ENCODE data around the gene ZNF614.
"Not testable (repeated sequence)": the region's sequence is repeated elsewhere in the genome, so short reads cannot be mapped to it uniquely, and the experiment has no call there.

ZNF614 gene

DNA sequence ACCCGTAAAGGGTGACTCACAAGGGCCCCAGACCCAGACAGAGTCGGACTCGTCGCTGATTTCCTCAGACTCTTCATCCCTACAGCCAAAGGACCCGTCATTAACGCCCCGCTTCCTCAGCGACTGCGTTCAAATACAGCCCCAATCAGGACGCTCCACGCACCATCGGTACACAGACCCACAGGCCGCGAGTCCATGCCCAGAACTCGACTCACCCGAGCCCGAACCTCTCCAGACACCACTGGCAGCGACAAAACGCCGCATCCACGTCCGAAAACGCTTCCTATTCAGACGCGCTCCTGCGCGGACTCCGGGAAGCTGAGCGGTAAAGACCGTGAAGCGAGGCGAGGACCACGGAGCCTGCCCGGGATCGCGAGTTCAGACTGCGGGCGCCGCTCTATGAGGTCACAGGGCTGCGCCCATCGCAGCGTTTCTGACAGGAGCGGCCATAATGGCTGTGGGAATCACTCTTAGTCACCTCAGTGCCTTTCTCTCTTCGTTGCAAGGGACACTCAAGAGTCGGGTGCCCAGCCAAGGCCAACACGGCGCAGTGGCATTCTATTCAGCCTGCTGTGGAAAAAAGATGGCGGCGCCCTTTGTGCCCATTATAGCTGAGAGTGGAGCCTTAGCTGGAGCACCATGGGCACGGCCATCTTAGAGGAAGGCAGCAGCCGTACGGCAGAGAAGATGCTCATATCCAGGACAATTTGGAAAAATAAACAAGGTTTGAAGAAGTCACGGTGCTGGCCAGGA is at the start of gene ZNF614:
Gene ZNF614 (minus strand): TSS at position 353 of the 753 bp plus-strand sequence. CDS start 2,634 bp downstream, outside the sequence.
- Histone ChIP-seq H3K27me3 (ENCODE audit: control insufficient read depth in 1 of 2, insufficient read depth in 2 of 2, low read length in 2 of 2) (no peaks in the 10 kb centered on the region), H3K4me3 (ENCODE audit: low read depth in 1 of 2, low read length in 2 of 2) (peak within 1 kb of the TSS; percentile 80 to 97), H3K9ac (ENCODE audit: low read depth in 1 of 2, low read length in 2 of 2) (peak within 1 kb of the TSS; percentile 79 to 94), H3K36me3 (ENCODE audit: control insufficient read depth in 1 of 2, insufficient read depth in 2 of 2, low read length in 2 of 2) (peaks cover 26 to 30% of the 10 kb centered on the region in 2 donors), H3K27ac (ENCODE audit: low read depth, low read length) (peak within 1 kb of the TSS; percentile 91), H3K9me3 (ENCODE audit: control insufficient read depth in 1 of 2, low read length in 2 of 2) (peaks cover 37 to 68% of the 10 kb centered on the region in 2 donors), H3K4me1 (ENCODE audit: control insufficient read depth in 1 of 2, insufficient read depth in 2 of 2, low read length in 2 of 2) (peaks cover 9 to 12% of the 10 kb centered on the region in 2 donors)

DNA sequence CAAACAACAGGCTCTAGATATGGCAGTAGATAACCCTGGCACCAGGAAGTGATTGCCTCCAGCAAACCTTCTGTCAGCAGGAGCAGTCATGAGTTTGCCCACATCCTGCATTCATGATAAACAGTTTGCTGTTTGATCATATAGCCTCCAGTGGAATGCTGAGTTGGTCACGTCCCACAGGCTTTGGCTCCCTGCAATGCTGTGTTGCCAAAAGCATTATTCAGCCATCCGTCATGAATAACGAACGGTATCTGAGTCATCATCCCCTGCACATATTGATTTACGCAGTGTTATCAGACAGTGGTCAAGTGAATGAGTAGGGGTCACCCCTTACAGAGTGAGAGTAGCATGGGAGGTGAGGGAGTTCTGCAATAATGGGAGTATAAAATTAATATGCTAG is 42.3 kb upstream of the ZNF614 start:
- Histone ChIP-seq H3K4me1 (ENCODE audit: control insufficient read depth in 1 of 2, insufficient read depth in 2 of 2, low read length in 2 of 2) (no peaks in the 10 kb centered on the region), H3K4me3 (ENCODE audit: low read depth in 1 of 2, low read length in 2 of 2) (peak overlapping the region; percentile 33 to 44), H3K36me3 (ENCODE audit: control insufficient read depth in 1 of 2, insufficient read depth in 2 of 2, low read length in 2 of 2) (peaks cover 66 to 91% of the 10 kb centered on the region in 2 donors), H3K27me3 (ENCODE audit: control insufficient read depth in 1 of 2, insufficient read depth in 2 of 2, low read length in 2 of 2) (no peaks in the 10 kb centered on the region), H3K9me3 (ENCODE audit: control insufficient read depth in 1 of 2, low read length in 2 of 2) (peaks cover 70 to 85% of the 10 kb centered on the region in 2 donors), H3K27ac (ENCODE audit: low read depth, low read length) (no peak overlapping the region), H3K9ac (ENCODE audit: low read depth in 1 of 2, low read length in 2 of 2) (no peak overlapping the region)

DNA sequence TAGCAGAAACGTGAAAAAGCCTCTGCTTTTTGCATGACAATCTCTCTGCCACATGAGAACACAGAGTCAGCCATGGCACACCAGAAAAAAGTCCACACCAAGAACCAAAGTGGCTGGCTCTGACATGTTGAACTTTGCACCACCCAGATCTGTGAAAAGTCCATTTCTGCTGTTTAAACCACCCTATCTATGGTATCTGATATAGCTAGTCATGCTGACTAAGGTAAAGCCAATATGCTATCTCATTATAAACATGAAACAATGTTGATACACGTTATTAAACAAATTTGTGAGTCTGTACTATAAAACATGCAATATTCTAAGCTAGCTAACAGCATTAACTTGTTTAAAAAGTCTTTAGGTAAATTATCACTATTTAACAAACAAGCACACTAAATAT is 41.5 kb upstream of the ZNF614 start:
- Histone ChIP-seq H3K27me3 (ENCODE audit: control insufficient read depth in 1 of 2, insufficient read depth in 2 of 2, low read length in 2 of 2) (no peaks in the 10 kb centered on the region), H3K36me3 (ENCODE audit: control insufficient read depth in 1 of 2, insufficient read depth in 2 of 2, low read length in 2 of 2) (peaks cover 66 to 88% of the 10 kb centered on the region in 2 donors), H3K9me3 (ENCODE audit: control insufficient read depth in 1 of 2, low read length in 2 of 2) (peaks cover 70 to 85% of the 10 kb centered on the region in 2 donors), H3K4me1 (ENCODE audit: control insufficient read depth in 1 of 2, insufficient read depth in 2 of 2, low read length in 2 of 2) (no peaks in the 10 kb centered on the region), H3K4me3 (ENCODE audit: low read depth in 1 of 2, low read length in 2 of 2) (peak overlapping the region in 1 of 2 donors; percentile 18), H3K9ac (ENCODE audit: low read depth in 1 of 2, low read length in 2 of 2) (no peak overlapping the region), H3K27ac (ENCODE audit: low read depth, low read length) (no peak overlapping the region)

DNA sequence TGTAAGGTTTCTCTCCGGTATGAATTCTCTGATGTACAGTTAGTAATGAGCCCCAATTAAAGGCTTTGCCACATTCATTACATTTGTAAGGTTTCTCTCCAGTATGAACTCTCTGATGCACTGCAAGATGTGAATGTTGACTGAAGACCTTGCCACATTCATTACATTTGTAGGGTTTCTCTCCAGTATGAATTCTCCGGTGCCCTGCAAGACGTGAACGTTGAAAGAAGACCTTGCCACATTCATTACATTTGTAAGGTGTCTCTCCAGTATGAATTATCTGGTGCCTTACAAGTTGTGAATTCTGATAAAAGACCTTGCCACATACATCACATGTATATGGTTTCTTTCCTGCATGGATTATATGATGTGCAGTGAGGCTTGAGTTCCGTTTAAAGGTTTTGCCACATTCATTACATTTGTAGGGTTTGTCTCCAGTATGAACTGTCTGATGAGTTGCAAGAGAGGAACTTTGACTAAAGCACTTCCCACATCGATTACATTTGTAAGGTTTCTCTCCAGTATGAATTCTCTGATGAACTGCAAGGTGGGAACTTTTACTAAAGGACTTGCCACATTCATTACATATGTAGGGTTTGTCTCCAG is 38.2 kb upstream of the ZNF614 start:
- peaks cover 86 to 90% of the 10 kb centered on the region in 2 donors for H3K9me3 ChIP-seq (ENCODE audit: control insufficient read depth in 1 of 2, low read length in 2 of 2)
- no peak overlapping the region for H3K27ac ChIP-seq (ENCODE audit: low read depth, low read length)
- no peak overlapping the region for H3K9ac ChIP-seq (ENCODE audit: low read depth in 1 of 2, low read length in 2 of 2)
- peaks cover 71 to 73% of the 10 kb centered on the region in 2 donors for H3K36me3 ChIP-seq (ENCODE audit: control insufficient read depth in 1 of 2, insufficient read depth in 2 of 2, low read length in 2 of 2)
- H3K27me3 ChIP-seq (ENCODE audit: control insufficient read depth in 1 of 2, insufficient read depth in 2 of 2, low read length in 2 of 2), result no peaks in the 10 kb centered on the region
- H3K4me3 ChIP-seq (ENCODE audit: low read depth in 1 of 2, low read length in 2 of 2), result peak overlapping the region; percentile 18 to 52
- H3K4me1 ChIP-seq (ENCODE audit: control insufficient read depth in 1 of 2, insufficient read depth in 2 of 2, low read length in 2 of 2), result no peaks in the 10 kb centered on the region

DNA sequence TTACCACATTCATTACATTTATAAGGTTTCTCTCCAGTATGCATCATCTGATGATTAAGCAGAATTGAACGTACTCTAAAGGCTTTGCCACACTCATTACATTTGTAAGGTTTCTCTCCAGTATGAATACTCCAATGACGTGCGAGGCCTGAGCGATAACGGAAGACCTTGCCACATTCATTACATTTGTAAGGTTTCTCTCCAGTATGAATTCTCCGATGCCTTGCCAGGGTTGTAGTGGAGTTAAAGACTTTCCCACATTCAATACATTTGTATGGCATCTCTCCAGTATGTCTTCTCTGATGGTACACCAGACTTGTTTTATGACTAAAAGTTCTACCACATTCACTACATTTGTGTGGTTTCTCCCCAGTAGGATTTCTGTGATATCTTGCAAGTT is 37.2 kb upstream of the ZNF614 start:
- H3K4me1 ChIP-seq (ENCODE audit: control insufficient read depth in 1 of 2, insufficient read depth in 2 of 2, low read length in 2 of 2), result no peaks in the 10 kb centered on the region
- H3K9me3 ChIP-seq (ENCODE audit: control insufficient read depth in 1 of 2, low read length in 2 of 2), result peaks cover 88 to 90% of the 10 kb centered on the region in 2 donors
- H3K27ac ChIP-seq (ENCODE audit: low read depth, low read length), result no peak overlapping the region
- H3K36me3 ChIP-seq (ENCODE audit: control insufficient read depth in 1 of 2, insufficient read depth in 2 of 2, low read length in 2 of 2), result peaks cover 62 to 63% of the 10 kb centered on the region in 2 donors
- H3K27me3 ChIP-seq (ENCODE audit: control insufficient read depth in 1 of 2, insufficient read depth in 2 of 2, low read length in 2 of 2), result no peaks in the 10 kb centered on the region
- peak overlapping the region in 1 of 2 donors; percentile 48 for H3K4me3 ChIP-seq (ENCODE audit: low read depth in 1 of 2, low read length in 2 of 2)
- H3K9ac ChIP-seq (ENCODE audit: low read depth in 1 of 2, low read length in 2 of 2), result no peak overlapping the region

DNA sequence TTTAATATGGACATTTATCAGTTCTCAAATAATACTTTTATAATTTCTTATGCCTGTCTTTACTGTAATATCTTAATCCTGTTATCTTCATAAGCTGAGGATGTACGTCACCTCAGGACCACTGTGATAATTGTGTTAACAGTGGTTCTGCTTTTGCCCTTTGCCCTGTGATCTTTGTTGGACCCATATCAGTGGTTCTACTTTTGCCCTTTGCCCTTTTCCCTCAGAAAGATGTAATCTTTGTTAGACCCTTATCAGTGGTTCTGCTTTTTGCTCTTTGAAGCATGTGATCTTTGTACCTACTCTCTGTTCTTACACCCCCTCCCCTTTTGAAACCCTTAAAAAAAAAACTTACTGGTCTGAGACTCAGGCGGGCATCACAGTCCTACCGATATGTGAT is 28.3 kb upstream of the ZNF614 start:
- not testable (repeated sequence) for H3K27me3 ChIP-seq (ENCODE audit: control insufficient read depth in 1 of 2, insufficient read depth in 2 of 2, low read length in 2 of 2); H3K9ac ChIP-seq (ENCODE audit: low read depth in 1 of 2, low read length in 2 of 2); H3K36me3 ChIP-seq (ENCODE audit: control insufficient read depth in 1 of 2, insufficient read depth in 2 of 2, low read length in 2 of 2); H3K27ac ChIP-seq (ENCODE audit: low read depth, low read length); H3K4me1 ChIP-seq (ENCODE audit: control insufficient read depth in 1 of 2, insufficient read depth in 2 of 2, low read length in 2 of 2); H3K4me3 ChIP-seq (ENCODE audit: low read depth in 1 of 2, low read length in 2 of 2)
- H3K9me3 ChIP-seq (ENCODE audit: control insufficient read depth in 1 of 2, low read length in 2 of 2), result peaks cover 45 to 61% of the 10 kb centered on the region in 2 donors

DNA sequence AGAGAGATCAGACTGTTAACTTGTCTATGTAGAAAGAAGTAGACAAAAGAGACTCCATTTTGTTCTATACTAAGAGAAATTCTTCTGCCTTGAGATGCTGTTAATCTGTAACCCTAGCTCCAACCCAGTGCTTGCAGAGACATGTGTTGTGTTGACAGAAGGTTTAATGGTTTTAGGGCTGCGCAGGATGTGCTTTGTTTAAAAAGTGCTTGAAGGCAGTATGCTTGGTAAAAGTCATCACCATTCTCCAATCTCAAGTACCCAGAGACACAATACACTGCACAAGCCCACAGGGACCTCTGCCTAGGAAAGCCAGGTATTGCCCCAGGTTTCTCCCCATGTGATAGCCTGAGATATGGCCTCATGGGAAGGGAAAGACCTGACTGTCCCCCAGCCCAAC is 23.6 kb upstream of the ZNF614 start:
- H3K36me3 ChIP-seq (ENCODE audit: control insufficient read depth in 1 of 2, insufficient read depth in 2 of 2, low read length in 2 of 2); H3K27me3 ChIP-seq (ENCODE audit: control insufficient read depth in 1 of 2, insufficient read depth in 2 of 2, low read length in 2 of 2); H3K9ac ChIP-seq (ENCODE audit: low read depth in 1 of 2, low read length in 2 of 2); H3K4me3 ChIP-seq (ENCODE audit: low read depth in 1 of 2, low read length in 2 of 2); H3K27ac ChIP-seq (ENCODE audit: low read depth, low read length); H3K4me1 ChIP-seq (ENCODE audit: control insufficient read depth in 1 of 2, insufficient read depth in 2 of 2, low read length in 2 of 2): not testable (repeated sequence)
- H3K9me3 ChIP-seq (ENCODE audit: control insufficient read depth in 1 of 2, low read length in 2 of 2), result peaks cover 20 to 33% of the 10 kb centered on the region in 2 donors

DNA sequence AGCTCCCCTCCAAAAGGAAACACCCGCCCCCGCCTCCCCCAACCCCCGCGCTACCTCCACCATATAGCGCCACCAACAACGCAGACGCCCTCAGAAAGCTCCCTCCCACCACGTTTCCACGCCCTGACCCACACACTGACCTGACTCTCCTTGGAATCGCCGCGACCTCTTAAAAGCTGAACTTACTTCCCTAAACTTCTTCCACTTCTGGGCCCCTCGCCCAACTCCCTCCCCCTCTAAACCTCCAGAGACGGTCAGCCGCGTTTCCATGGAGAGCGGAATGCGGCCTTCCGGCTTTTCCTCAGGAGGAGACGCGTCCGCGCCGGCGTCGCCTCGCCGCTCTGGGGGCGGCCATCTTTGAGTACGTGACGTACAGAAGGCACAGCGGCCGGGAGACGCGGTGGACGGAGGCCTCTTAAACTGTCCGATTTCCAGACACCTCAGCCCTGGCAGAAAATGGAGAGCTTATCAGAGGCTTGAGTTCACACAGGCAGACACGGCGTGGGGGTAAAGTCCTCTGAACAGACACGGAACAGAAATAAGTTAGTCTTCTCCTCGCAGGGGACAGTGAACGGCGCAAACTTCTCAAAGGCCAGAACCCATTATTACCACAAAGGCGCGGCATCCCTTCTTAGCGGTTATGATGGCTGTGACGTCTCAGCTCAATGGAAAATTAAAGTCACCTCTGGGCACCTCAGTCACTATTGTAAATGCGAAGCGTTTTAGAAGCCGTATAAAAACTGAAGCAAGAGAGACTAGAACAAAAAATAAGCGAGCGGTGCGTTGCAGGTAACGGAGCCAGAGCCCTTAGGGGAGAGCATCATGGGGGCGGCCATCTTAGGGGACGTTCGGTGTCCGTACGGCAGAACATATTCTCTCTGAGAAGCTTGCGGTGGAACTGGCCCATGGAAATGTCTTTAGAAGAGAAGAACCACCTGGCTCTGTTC is 20.6 kb upstream of the ZNF614 start, which contains the start of gene ZNF432:
Gene ZNF432 (minus strand): TSS at position 284 of the 947 bp plus-strand sequence. CDS start 1,970 bp downstream, outside the sequence.
- Histone ChIP-seq H3K4me1 (ENCODE audit: control insufficient read depth in 1 of 2, insufficient read depth in 2 of 2, low read length in 2 of 2) (no peaks in the 10 kb centered on the region), H3K36me3 (ENCODE audit: control insufficient read depth in 1 of 2, insufficient read depth in 2 of 2, low read length in 2 of 2) (peaks cover 0 to 10% of the 10 kb centered on the region in 2 donors), H3K9me3 (ENCODE audit: control insufficient read depth in 1 of 2, low read length in 2 of 2) (peaks cover 24 to 44% of the 10 kb centered on the region in 2 donors), H3K27me3 (ENCODE audit: control insufficient read depth in 1 of 2, insufficient read depth in 2 of 2, low read length in 2 of 2) (no peaks in the 10 kb centered on the region), H3K27ac (ENCODE audit: low read depth, low read length) (peak within 1 kb of the TSS; percentile 94), H3K9ac (ENCODE audit: low read depth in 1 of 2, low read length in 2 of 2) (peak within 1 kb of the TSS; percentile 67 to 84), H3K4me3 (ENCODE audit: low read depth in 1 of 2, low read length in 2 of 2) (peak within 1 kb of the TSS; percentile 86)

DNA sequence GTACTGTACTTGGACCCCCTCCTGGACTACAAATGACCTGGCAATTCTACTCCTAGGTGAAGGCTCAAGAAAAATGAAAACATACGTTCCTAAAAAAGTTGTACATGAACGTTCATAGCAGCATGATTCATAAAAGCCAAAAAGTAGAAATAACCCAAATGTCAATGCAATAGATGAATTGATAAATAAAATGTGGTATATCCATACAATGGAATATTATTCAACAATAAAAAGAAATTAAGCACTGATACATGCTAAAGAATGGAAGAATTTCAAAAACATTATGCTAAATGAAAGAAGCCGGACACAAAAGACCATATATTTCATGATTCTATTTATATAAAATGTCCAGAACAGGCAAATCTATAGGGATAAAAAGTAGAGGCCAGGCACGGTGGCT is 11.0 kb upstream of the ZNF614 start:
- Histone ChIP-seq H3K9ac (ENCODE audit: low read depth in 1 of 2, low read length in 2 of 2) (no peak overlapping the region), H3K9me3 (ENCODE audit: control insufficient read depth in 1 of 2, low read length in 2 of 2) (peaks cover 61 to 72% of the 10 kb centered on the region in 2 donors), H3K36me3 (ENCODE audit: control insufficient read depth in 1 of 2, insufficient read depth in 2 of 2, low read length in 2 of 2) (peaks cover 68 to 85% of the 10 kb centered on the region in 2 donors), H3K27ac (ENCODE audit: low read depth, low read length) (no peak overlapping the region), H3K4me3 (ENCODE audit: low read depth in 1 of 2, low read length in 2 of 2) (peak overlapping the region in 1 of 2 donors; percentile 3), H3K4me1 (ENCODE audit: control insufficient read depth in 1 of 2, insufficient read depth in 2 of 2, low read length in 2 of 2) (no peaks in the 10 kb centered on the region), H3K27me3 (ENCODE audit: control insufficient read depth in 1 of 2, insufficient read depth in 2 of 2, low read length in 2 of 2) (no peaks in the 10 kb centered on the region)
